ENCODE data around the gene FCMR.

Gene FCMR

GRCh38 chr1:206867239-206867638 is 54.5 kb downstream of the FCMR start:
- no peak for TF ChIP-seq ARNTL (CRISPR knock-in tag; IDR thresholded peaks at IDR 0.05; ENCODE audit: borderline replicate concordance, low read depth)
- no peak for TF ChIP-seq ISL1 (CRISPR knock-in tag; IDR thresholded peaks at IDR 0.05)
- no peak for TF ChIP-seq GLIS3 (CRISPR knock-in tag; IDR thresholded peaks at IDR 0.05)
- TF ChIP-seq, protein P1, sequence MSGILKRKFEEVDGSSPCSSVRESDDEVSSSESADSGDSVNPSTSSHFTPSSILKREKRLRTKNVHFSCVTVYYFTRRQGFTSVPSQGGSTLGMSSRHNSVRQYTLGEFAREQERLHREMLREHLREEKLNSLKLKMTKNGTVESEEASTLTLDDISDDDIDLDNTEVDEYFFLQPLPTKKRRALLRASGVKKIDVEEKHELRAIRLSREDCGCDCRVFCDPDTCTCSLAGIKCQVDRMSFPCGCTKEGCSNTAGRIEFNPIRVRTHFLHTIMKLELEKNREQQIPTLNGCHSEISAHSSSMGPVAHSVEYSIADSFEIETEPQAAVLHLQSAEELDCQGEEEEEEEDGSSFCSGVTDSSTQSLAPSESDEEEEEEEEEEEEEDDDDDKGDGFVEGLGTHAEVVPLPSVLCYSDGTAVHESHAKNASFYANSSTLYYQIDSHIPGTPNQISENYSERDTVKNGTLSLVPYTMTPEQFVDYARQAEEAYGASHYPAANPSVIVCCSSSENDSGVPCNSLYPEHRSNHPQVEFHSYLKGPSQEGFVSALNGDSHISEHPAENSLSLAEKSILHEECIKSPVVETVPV (CRISPR knock-in tag; IDR thresholded peaks at IDR 0.05) = no peak
- TF ChIP-seq ESRRG (CRISPR knock-in tag; IDR thresholded peaks at IDR 0.05) = no peak
- no peak for ATAC-seq

DNA sequence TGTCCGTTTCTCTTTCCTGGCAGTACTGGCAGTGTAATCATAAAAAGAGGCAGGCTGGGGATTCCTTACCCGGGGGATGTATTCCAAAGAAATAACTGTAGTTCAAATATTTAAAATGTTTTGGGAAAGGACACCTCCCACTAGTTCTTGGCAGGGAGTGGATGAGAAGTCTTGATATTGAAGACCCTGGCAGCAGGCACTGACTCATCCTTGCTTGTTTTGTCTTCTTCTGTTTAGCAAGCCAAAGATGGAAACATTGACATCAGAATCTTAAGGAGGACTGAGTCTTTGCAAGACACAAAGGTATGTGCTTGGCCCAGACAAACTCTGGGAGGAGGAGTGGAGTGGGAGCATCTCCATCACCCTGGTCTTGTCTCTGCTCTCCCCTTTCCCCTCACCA is 55.7 kb downstream of the FCMR start:
- TF ChIP-seq ESRRG (CRISPR knock-in tag; IDR thresholded peaks at IDR 0.05) (no peak), TCF4 (CRISPR knock-in tag; IDR thresholded peaks at IDR 0.05; ENCODE audit: borderline replicate concordance) (no peak), RARB (CRISPR knock-in tag; IDR thresholded peaks at IDR 0.05) (no peak), TOX (CRISPR knock-in tag; IDR thresholded peaks at IDR 0.05; ENCODE audit: borderline replicate concordance) (no peak), CSDC2 (CRISPR knock-in tag; IDR thresholded peaks at IDR 0.05) (no peak)
- TF ChIP-seq, protein P1 (CRISPR knock-in tag; IDR thresholded peaks at IDR 0.05) = no peak
- TF ChIP-seq, protein P2, sequence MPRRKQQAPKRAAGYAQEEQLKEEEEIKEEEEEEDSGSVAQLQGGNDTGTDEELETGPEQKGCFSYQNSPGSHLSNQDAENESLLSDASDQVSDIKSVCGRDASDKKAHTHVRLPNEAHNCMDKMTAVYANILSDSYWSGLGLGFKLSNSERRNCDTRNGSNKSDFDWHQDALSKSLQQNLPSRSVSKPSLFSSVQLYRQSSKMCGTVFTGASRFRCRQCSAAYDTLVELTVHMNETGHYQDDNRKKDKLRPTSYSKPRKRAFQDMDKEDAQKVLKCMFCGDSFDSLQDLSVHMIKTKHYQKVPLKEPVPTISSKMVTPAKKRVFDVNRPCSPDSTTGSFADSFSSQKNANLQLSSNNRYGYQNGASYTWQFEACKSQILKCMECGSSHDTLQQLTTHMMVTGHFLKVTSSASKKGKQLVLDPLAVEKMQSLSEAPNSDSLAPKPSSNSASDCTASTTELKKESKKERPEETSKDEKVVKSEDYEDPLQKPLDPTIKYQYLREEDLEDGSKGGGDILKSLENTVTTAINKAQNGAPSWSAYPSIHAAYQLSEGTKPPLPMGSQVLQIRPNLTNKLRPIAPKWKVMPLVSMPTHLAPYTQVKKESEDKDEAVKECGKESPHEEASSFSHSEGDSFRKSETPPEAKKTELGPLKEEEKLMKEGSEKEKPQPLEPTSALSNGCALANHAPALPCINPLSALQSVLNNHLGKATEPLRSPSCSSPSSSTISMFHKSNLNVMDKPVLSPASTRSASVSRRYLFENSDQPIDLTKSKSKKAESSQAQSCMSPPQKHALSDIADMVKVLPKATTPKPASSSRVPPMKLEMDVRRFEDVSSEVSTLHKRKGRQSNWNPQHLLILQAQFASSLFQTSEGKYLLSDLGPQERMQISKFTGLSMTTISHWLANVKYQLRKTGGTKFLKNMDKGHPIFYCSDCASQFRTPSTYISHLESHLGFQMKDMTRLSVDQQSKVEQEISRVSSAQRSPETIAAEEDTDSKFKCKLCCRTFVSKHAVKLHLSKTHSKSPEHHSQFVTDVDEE (CRISPR knock-in tag; IDR thresholded peaks at IDR 0.05) = no peak
- TF ChIP-seq, protein P3, sequence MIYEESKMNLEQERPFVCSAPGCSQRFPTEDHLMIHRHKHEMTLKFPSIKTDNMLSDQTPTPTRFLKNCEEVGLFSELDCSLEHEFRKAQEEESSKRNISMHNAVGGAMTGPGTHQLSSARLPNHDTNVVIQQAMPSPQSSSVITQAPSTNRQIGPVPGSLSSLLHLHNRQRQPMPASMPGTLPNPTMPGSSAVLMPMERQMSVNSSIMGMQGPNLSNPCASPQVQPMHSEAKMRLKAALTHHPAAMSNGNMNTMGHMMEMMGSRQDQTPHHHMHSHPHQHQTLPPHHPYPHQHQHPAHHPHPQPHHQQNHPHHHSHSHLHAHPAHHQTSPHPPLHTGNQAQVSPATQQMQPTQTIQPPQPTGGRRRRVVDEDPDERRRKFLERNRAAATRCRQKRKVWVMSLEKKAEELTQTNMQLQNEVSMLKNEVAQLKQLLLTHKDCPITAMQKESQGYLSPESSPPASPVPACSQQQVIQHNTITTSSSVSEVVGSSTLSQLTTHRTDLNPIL (CRISPR knock-in tag; IDR thresholded peaks at IDR 0.05; ENCODE audit: low read depth) = no peak
- no peak for ATAC-seq

DNA sequence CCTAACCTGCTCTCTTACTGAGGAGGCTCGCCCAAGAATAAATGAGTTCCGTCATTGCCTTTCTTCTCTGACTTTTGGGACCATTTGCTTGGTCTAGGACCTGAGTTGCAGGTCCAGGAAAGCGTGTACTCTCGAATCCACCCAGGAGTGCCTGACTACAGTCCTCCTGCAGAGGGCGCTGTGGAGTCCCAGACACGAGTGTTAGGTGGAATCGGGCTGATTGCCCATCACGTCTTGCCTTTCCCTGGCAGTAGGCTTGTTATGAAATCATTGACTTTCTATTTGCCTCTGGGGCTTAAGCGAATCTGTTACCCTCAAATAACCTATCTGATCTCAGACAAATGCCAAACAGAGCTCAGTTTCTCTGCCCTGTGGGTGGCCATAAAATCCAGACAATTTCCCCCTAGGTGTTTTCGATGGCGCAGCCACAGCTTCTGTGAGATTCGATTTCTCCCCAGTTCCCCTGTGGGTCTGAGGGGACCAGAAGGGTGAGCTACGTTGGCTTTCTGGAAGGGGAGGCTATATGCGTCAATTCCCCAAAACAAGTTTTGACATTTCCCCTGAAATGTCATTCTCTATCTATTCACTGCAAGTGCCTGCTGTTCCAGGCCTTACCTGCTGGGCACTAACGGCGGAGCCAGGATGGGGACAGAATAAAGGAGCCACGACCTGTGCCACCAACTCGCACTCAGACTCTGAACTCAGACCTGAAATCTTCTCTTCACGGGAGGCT is 56.6 kb downstream of the FCMR start, which contains the start of gene IL20:
IL20 (plus strand) TSS at position 685 of the 733 bp plus-strand sequence. CDS start 230 bp downstream, outside the sequence.
- ATAC-seq = peak; percentile 95
- TF ChIP-seq TOX (CRISPR knock-in tag; IDR thresholded peaks at IDR 0.05; ENCODE audit: borderline replicate concordance) (no peak), PATZ1 (CRISPR knock-in tag; IDR thresholded peaks at IDR 0.05; ENCODE audit: borderline replicate concordance) (no peak), CSDC2 (CRISPR knock-in tag; IDR thresholded peaks at IDR 0.05) (no peak), ZC3H10 (CRISPR knock-in tag; IDR thresholded peaks at IDR 0.05) (no peak), BACH2 (CRISPR knock-in tag; IDR thresholded peaks at IDR 0.05; ENCODE audit: borderline replicate concordance) (no peak), RARB (CRISPR knock-in tag; IDR thresholded peaks at IDR 0.05) (no peak), ZNF565 (CRISPR knock-in tag; conservative IDR thresholded peaks at IDR 0.05; ENCODE audit: low read depth) (no peak), OSR1 (CRISPR knock-in tag; IDR thresholded peaks at IDR 0.05) (no peak), GLIS3 (CRISPR knock-in tag; IDR thresholded peaks at IDR 0.05) (no peak), SNAI2 (CRISPR knock-in tag; IDR thresholded peaks at IDR 0.05) (no peak), PPARA (CRISPR knock-in tag; IDR thresholded peaks at IDR 0.05; ENCODE audit: borderline replicate concordance) (no peak), ISL1 (CRISPR knock-in tag; IDR thresholded peaks at IDR 0.05) (no peak)
- TF ChIP-seq, protein P1 (CRISPR knock-in tag; IDR thresholded peaks at IDR 0.05) = no peak

All from SK-N-SH treated with all-trans-retinoic acid at 6 μM for 48 hours (cell line).